Liver (tissue), 3 donors: ENCODE data around the gene SPARC.

ENCODE experiments used
- FOXA1 ChIP-seq: IDR thresholded peaks from 2 replicates; pipeline ENCODE4 v1.6.1; 2016; ENCODE audit warnings: antibody characterized with exemption
- GABPA ChIP-seq, 2 donors: IDR thresholded peaks in 1 of 2; conservative IDR thresholded peaks in 1 of 2; 2 replicates each; pipeline ENCODE4 v1.6.1; 2016; ENCODE audit warnings: antibody characterized with exemption in 2 of 2, mild to moderate bottlenecking in 1 of 2, moderate library complexity in 1 of 2
- HNF4A ChIP-seq, 2 donors: conservative IDR thresholded peaks; 2 replicates each; pipeline ENCODE4 v1.6.1; 2016; ENCODE audit warnings: antibody characterized with exemption in 2 of 2, mild to moderate bottlenecking in 2 of 2
- JUND ChIP-seq, 2 donors: IDR thresholded peaks; 2 replicates each; pipeline ENCODE4 v1.6.1; 2016; ENCODE audit warnings: antibody characterized with exemption in 2 of 2
- RAD21 ChIP-seq, 2 donors: IDR thresholded peaks; 2 replicates each; pipeline ENCODE4 v1.6.1; 2016; ENCODE audit warnings: antibody characterized with exemption in 2 of 2, mild to moderate bottlenecking in 2 of 2
- SP1 ChIP-seq: IDR thresholded peaks from 2 replicates; pipeline ENCODE4 v1.6.1; 2018; ENCODE audit warnings: antibody characterized with exemption, mild to moderate bottlenecking
- YY1 ChIP-seq: IDR thresholded peaks from 2 replicates; pipeline ENCODE4 v1.6.1; 2016; ENCODE audit warnings: antibody characterized with exemption, mild to moderate bottlenecking
- TF ChIP-seq, protein P1 (sequence below): fragments of 150-350 bp; IDR thresholded peaks from 2 replicates; pipeline ENCODE4 v1.5.1; 2017; ENCODE audit warnings: improper control_type of control experiment, low read depth, low read length; ENCODE audit not compliant: missing input control
- TF ChIP-seq, protein P2 (sequence below): IDR thresholded peaks from 2 replicates; pipeline ENCODE4 v1.6.1; 2016; ENCODE audit warnings: antibody characterized with exemption
- TF ChIP-seq, protein P3 (sequence below): IDR thresholded peaks from 2 replicates; pipeline ENCODE4 v1.6.1; 2016; ENCODE audit warnings: antibody characterized with exemption, mild to moderate bottlenecking
- TF ChIP-seq, protein P4 (sequence below): IDR thresholded peaks from 2 replicates; pipeline ENCODE4 v1.6.1; 2016; ENCODE audit warnings: antibody characterized with exemption
- donor health status: healthy.
- donor health status: healthy.

DNA sequence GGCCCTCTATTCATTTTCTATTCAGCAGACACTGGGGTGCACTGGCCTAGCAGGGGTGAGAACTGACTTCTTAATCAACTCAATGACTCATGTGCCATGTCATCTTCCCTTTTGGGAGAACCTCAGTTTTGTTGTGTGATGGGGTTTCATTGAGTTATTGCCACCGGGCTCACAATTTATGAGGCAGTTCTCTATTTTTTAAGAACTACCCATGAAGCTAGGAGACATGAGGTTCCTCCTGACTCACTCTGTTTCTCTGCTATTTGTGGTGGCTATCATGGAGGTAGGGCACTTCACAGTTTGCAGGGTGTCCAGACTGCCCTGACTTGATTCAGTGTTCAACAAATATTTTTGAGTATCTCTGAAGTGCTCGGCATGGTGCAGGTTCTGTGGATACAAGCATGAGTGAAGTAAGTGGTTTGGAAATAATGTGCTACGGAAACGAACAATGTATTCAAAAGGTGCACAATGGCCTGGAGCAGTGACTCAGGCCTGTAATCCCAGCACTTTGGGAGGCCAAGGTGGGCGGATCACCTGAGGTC, 39.3 kb downstream of the SPARC start:
- TF ChIP-seq, protein P1, sequence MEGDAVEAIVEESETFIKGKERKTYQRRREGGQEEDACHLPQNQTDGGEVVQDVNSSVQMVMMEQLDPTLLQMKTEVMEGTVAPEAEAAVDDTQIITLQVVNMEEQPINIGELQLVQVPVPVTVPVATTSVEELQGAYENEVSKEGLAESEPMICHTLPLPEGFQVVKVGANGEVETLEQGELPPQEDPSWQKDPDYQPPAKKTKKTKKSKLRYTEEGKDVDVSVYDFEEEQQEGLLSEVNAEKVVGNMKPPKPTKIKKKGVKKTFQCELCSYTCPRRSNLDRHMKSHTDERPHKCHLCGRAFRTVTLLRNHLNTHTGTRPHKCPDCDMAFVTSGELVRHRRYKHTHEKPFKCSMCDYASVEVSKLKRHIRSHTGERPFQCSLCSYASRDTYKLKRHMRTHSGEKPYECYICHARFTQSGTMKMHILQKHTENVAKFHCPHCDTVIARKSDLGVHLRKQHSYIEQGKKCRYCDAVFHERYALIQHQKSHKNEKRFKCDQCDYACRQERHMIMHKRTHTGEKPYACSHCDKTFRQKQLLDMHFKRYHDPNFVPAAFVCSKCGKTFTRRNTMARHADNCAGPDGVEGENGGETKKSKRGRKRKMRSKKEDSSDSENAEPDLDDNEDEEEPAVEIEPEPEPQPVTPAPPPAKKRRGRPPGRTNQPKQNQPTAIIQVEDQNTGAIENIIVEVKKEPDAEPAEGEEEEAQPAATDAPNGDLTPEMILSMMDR: no peak
- TF ChIP-seq, protein P2, sequence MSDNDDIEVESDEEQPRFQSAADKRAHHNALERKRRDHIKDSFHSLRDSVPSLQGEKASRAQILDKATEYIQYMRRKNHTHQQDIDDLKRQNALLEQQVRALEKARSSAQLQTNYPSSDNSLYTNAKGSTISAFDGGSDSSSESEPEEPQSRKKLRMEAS: no peak
- TF ChIP-seq FOXA1 (no peak), RAD21 (IDR thresholded peaks at IDR 0.05) (no peak), GABPA (IDR thresholded peaks at IDR 0.05 in 1 of 2, conservative IDR thresholded peaks at IDR 0.05 in 1 of 2) (no peak), JUND (IDR thresholded peaks at IDR 0.05) (no peak), SP1 (no peak), YY1 (no peak), HNF4A (conservative IDR thresholded peaks at IDR 0.05) (no peak)
- TF ChIP-seq, protein P3, sequence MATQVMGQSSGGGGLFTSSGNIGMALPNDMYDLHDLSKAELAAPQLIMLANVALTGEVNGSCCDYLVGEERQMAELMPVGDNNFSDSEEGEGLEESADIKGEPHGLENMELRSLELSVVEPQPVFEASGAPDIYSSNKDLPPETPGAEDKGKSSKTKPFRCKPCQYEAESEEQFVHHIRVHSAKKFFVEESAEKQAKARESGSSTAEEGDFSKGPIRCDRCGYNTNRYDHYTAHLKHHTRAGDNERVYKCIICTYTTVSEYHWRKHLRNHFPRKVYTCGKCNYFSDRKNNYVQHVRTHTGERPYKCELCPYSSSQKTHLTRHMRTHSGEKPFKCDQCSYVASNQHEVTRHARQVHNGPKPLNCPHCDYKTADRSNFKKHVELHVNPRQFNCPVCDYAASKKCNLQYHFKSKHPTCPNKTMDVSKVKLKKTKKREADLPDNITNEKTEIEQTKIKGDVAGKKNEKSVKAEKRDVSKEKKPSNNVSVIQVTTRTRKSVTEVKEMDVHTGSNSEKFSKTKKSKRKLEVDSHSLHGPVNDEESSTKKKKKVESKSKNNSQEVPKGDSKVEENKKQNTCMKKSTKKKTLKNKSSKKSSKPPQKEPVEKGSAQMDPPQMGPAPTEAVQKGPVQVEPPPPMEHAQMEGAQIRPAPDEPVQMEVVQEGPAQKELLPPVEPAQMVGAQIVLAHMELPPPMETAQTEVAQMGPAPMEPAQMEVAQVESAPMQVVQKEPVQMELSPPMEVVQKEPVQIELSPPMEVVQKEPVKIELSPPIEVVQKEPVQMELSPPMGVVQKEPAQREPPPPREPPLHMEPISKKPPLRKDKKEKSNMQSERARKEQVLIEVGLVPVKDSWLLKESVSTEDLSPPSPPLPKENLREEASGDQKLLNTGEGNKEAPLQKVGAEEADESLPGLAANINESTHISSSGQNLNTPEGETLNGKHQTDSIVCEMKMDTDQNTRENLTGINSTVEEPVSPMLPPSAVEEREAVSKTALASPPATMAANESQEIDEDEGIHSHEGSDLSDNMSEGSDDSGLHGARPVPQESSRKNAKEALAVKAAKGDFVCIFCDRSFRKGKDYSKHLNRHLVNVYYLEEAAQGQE: no peak
- TF ChIP-seq, protein P4, sequence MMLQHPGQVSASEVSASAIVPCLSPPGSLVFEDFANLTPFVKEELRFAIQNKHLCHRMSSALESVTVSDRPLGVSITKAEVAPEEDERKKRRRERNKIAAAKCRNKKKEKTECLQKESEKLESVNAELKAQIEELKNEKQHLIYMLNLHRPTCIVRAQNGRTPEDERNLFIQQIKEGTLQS: no peak
